Measurements from ENCODE around the gene EXOC3L4. TPM values are rescaled to one million over a fixed set of nuclear protein-coding genes. Genes with fewer than 3 reads are reported as not detected.

EXOC3L4 gene
- total RNA-seq, 1 donor from 2014 or later: not detected

DNA sequence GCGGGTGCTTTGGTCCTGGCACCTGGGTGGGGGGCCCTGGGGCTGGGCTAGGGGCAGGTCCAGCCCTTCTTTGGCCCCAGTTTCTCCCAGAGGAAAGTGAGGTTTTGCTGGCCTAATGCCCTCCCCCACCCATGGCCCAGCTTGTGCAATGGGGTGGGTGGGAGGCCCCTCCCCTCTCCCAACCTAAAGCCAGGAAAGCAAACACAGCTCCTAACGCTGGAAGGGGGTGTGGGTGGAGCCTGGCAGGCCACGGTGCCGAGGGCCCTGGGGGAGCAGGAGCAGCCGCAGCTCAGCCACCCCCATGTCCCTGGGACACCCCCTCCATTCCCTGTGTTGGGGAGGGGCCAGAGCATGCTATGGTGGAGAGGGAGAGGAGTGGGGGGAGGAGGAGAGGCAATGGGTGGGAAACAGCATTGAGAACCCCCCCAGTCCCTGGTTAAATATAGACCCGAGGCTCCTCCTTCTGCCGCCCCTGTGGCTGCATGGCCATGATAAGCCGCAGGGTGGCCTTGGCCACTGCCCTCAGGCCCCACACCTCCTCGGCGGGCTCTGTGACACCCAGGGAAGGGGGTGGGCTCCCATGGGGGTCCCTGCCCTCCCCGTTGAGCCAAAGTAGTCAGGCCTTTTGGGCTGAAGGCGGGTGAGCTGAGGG is 4.7 kb downstream of the EXOC3L4 start:
- FAIRE-seq (no peak), DNase-seq (ENCODE audit: low read depth) (no peak)
- peaks cover 30% of the 10 kb centered on the region for H3K27me3 ChIP-seq (ENCODE audit: control insufficient read depth, insufficient read depth, low read length)
- TF ChIP-seq CTCF (IDR thresholded peaks at IDR 0.05; ENCODE audit: insufficient read depth, low read length, severe bottlenecking): no peak
- no peaks in the 10 kb centered on the region for H3K36me3 ChIP-seq (ENCODE audit: control insufficient read depth, insufficient read depth, low read length)
- H3K4me3 ChIP-seq (ENCODE audit: low read depth, low read length): no peak overlapping the region

GRCh38 chr14:103099733-103100280 is 5.3 kb downstream of the EXOC3L4 start:
- FAIRE-seq (no peak), DNase-seq (ENCODE audit: low read depth) (no peak)
- Histone ChIP-seq H3K27me3 (ENCODE audit: control insufficient read depth, insufficient read depth, low read length) (peaks cover 35% of the 10 kb centered on the region), H3K4me3 (ENCODE audit: low read depth, low read length) (no peak overlapping the region), H3K36me3 (ENCODE audit: control insufficient read depth, insufficient read depth, low read length) (no peaks in the 10 kb centered on the region)
- TF ChIP-seq CTCF (IDR thresholded peaks at IDR 0.05; ENCODE audit: insufficient read depth, low read length, severe bottlenecking): no peak

DNA sequence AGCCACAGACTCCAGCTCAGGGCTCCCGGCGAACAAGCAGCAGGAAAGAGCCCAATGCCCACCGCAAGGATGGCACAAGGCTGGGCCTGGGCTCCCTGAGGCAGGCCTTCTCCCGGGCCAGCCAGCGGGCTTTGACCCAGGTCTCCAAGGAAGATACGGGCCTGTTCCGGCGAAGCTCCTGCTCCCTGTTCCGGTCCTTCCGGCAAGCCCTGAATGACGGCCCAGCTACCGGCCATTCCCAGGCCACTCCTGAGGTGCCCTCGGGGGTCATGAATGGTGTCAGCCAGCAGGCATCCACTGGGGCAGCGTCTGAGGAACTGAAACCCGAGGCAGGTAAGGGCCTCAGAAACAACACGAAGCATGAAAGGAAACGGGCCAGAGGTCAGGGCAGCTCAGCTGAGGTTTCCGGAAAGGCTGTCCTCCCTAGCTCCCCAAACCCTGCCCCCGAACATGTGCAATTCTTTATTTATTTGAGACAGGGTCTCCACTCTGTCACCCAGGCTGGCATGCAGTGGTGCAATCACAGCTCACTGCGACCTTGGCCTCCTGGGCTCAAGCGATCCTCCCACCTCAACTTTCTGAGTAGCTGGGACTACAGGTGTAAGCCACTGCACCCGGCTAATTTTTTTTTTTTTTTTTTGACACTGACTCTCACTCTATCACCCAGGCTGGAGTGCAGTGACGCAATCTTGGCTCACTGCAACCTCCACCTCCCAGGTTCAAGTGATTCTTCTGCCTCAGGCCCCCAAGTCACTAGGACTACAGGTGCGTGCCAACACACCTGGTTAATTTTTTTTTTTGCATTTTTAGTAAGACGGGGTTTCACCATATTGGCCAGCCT is 6.0 kb downstream of the EXOC3L4 start:
- H3K36me3 ChIP-seq (ENCODE audit: control insufficient read depth, insufficient read depth, low read length): no peaks in the 10 kb centered on the region
- no peak for FAIRE-seq
- no peak for TF ChIP-seq CTCF (IDR thresholded peaks at IDR 0.05; ENCODE audit: insufficient read depth, low read length, severe bottlenecking)
- no peak overlapping the region for H3K4me3 ChIP-seq (ENCODE audit: low read depth, low read length)
- H3K27me3 ChIP-seq (ENCODE audit: control insufficient read depth, insufficient read depth, low read length): peaks cover 34% of the 10 kb centered on the region
- DNase-seq (ENCODE audit: low read depth): no peak

DNA sequence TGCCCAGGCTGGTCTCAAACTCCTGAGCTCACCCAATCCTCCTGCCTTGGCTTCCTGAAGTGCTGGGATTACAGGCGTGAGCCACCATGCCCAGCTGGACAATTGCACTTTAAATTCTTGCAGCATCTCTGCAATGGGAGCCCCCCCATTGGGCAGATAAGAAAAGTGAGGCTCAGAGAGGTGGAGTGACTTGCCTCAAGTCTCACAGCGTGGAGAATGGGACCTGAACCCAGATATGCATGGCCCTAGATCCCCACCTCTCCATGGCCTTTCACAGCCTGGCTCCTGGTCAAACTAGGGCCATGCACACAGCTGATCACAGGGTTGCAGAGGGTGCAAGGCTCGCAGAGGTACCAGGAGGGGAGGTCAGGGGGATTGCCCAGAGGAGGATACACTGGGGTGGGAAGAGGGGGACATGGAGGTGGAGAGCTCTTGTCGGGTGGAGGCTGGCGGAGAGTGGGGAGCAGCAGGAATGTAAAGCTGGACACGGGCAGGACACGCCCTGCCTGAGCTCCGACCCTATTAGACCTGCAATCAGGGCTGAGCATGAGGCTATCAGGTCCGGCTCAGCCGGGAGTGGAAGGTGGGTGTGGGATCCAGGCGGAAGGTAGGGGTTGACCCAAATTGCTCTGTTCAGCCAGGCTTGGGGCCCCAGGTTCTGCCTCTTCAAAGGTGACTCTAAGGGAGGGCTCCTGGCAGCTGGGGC is 6.9 kb downstream of the EXOC3L4 start:
- no peak overlapping the region for H3K4me3 ChIP-seq (ENCODE audit: low read depth, low read length)
- peaks cover 35% of the 10 kb centered on the region for H3K27me3 ChIP-seq (ENCODE audit: control insufficient read depth, insufficient read depth, low read length)
- FAIRE-seq: no peak
- no peaks in the 10 kb centered on the region for H3K36me3 ChIP-seq (ENCODE audit: control insufficient read depth, insufficient read depth, low read length)
- DNase-seq (ENCODE audit: low read depth): no peak
- no peak for TF ChIP-seq CTCF (IDR thresholded peaks at IDR 0.05; ENCODE audit: insufficient read depth, low read length, severe bottlenecking)

GRCh38 chr14:103101963-103102688 is 7.6 kb downstream of the EXOC3L4 start:
- no peak overlapping the region for H3K4me3 ChIP-seq (ENCODE audit: low read depth, low read length)
- no peak for FAIRE-seq
- H3K27me3 ChIP-seq (ENCODE audit: control insufficient read depth, insufficient read depth, low read length): peaks cover 34% of the 10 kb centered on the region
- H3K36me3 ChIP-seq (ENCODE audit: control insufficient read depth, insufficient read depth, low read length): no peaks in the 10 kb centered on the region
- no peak for TF ChIP-seq CTCF (IDR thresholded peaks at IDR 0.05; ENCODE audit: insufficient read depth, low read length, severe bottlenecking)
- no peak for DNase-seq (ENCODE audit: low read depth)
